ENCODE data around the gene ZNF614.

DNA sequence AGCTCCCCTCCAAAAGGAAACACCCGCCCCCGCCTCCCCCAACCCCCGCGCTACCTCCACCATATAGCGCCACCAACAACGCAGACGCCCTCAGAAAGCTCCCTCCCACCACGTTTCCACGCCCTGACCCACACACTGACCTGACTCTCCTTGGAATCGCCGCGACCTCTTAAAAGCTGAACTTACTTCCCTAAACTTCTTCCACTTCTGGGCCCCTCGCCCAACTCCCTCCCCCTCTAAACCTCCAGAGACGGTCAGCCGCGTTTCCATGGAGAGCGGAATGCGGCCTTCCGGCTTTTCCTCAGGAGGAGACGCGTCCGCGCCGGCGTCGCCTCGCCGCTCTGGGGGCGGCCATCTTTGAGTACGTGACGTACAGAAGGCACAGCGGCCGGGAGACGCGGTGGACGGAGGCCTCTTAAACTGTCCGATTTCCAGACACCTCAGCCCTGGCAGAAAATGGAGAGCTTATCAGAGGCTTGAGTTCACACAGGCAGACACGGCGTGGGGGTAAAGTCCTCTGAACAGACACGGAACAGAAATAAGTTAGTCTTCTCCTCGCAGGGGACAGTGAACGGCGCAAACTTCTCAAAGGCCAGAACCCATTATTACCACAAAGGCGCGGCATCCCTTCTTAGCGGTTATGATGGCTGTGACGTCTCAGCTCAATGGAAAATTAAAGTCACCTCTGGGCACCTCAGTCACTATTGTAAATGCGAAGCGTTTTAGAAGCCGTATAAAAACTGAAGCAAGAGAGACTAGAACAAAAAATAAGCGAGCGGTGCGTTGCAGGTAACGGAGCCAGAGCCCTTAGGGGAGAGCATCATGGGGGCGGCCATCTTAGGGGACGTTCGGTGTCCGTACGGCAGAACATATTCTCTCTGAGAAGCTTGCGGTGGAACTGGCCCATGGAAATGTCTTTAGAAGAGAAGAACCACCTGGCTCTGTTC, 20.6 kb upstream of the ZNF614 start, which contains the start of gene ZNF432:
- TF ChIP-seq, protein P1, sequence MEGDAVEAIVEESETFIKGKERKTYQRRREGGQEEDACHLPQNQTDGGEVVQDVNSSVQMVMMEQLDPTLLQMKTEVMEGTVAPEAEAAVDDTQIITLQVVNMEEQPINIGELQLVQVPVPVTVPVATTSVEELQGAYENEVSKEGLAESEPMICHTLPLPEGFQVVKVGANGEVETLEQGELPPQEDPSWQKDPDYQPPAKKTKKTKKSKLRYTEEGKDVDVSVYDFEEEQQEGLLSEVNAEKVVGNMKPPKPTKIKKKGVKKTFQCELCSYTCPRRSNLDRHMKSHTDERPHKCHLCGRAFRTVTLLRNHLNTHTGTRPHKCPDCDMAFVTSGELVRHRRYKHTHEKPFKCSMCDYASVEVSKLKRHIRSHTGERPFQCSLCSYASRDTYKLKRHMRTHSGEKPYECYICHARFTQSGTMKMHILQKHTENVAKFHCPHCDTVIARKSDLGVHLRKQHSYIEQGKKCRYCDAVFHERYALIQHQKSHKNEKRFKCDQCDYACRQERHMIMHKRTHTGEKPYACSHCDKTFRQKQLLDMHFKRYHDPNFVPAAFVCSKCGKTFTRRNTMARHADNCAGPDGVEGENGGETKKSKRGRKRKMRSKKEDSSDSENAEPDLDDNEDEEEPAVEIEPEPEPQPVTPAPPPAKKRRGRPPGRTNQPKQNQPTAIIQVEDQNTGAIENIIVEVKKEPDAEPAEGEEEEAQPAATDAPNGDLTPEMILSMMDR (IDR thresholded peaks at IDR 0.05; ENCODE audit: low read length): no peak
- no peak for TF ChIP-seq EZH2 (optimal IDR thresholded peaks at IDR 0.05; ENCODE audit: low read depth, low read length)

All from MM.1S (cell line).